HG03135 (cell line): ENCODE results near the gene ROBO1.

ENCODE experiments used
- ATAC-seq: cut with Tn5 transposase; IDR thresholded peaks from one replicate; pipeline ENCODE4 v1.9.1; 2021; ENCODE audit warnings: mild to moderate bottlenecking, moderate library complexity; ENCODE audit not compliant: unreplicated experiment

The ROBO1 gene

GRCh38 chr3:78992400-78992799 lies 775.4 kb downstream of the ROBO1 start:
- no peak for ATAC-seq

- ATAC-seq: no peak
These were observed 776.1 kb downstream of the ROBO1 start for GRCh38 chr3:78991656-78992055.

GRCh38 chr3:78990156-78990555 lies 777.6 kb downstream of the ROBO1 start:
- ATAC-seq: no peak

- no peak for ATAC-seq
These were observed 779.5 kb downstream of the ROBO1 start for GRCh38 chr3:78988324-78988723.

- no peak for ATAC-seq
These were observed 781.2 kb downstream of the ROBO1 start for GRCh38 chr3:78986416-78987101.

GRCh38 chr3:78985981-78986380 lies 781.8 kb downstream of the ROBO1 start:
- ATAC-seq: no peak

- no peak for ATAC-seq
These were observed 788.8 kb downstream of the ROBO1 start for GRCh38 chr3:78979028-78979427.

GRCh38 chr3:78978037-78978436 lies 789.8 kb downstream of the ROBO1 start:
- no peak for ATAC-seq

GRCh38 chr3:78977073-78977472 lies 790.7 kb downstream of the ROBO1 start:
- no peak for ATAC-seq

GRCh38 chr3:78976200-78976599 lies 791.6 kb downstream of the ROBO1 start:
- ATAC-seq: no peak

- no peak for ATAC-seq
These were observed 793.5 kb downstream of the ROBO1 start for GRCh38 chr3:78974181-78974790.

- no peak for ATAC-seq
These were observed 795.0 kb downstream of the ROBO1 start for GRCh38 chr3:78972617-78973301.

GRCh38 chr3:78970656-78971055 lies 797.1 kb downstream of the ROBO1 start:
- no peak for ATAC-seq

- no peak for ATAC-seq
These were observed 798.3 kb downstream of the ROBO1 start for GRCh38 chr3:78969483-78969882.

- ATAC-seq: no peak
These were observed 800.7 kb downstream of the ROBO1 start for GRCh38 chr3:78967061-78967460.

GRCh38 chr3:78963771-78964170 lies 804.0 kb downstream of the ROBO1 start:
- ATAC-seq: no peak

- no peak for ATAC-seq
These were observed 810.3 kb downstream of the ROBO1 start for GRCh38 chr3:78957456-78957855.

GRCh38 chr3:78951342-78951945 lies 816.4 kb downstream of the ROBO1 start:
- no peak for ATAC-seq

- no peak for ATAC-seq
These were observed 826.2 kb downstream of the ROBO1 start for GRCh38 chr3:78941587-78941986.

- no peak for ATAC-seq
These were observed 827.2 kb downstream of the ROBO1 start for GRCh38 chr3:78940626-78941025.

GRCh38 chr3:78940128-78940527 lies 827.7 kb downstream of the ROBO1 start:
- no peak for ATAC-seq

- no peak for ATAC-seq
These were observed 830.3 kb downstream of the ROBO1 start for GRCh38 chr3:78937475-78937874.
